C4-2B (cell line): Measurements from ENCODE around the gene KCNA5.

ENCODE experiments used
- H3K27ac ChIP-seq: fragments of 450-650 bp; 2 replicates; pipeline ENCODE4 v1.5.1; 2017
- ZFX ChIP-seq: fragments of 450-650 bp; IDR thresholded peaks from 2 replicates; pipeline ENCODE4 v1.6.1; 2017
- TF ChIP-seq, protein P1 (sequence below): fragments of 450-650 bp; conservative IDR thresholded peaks from 2 replicates; pipeline ENCODE4 v1.5.1; 2017; ENCODE audit warnings: mild to moderate bottlenecking

The KCNA5 gene

GRCh38 chr12:5071496-5071895 is 27.8 kb downstream of the KCNA5 start:
- no peak overlapping the region for H3K27ac ChIP-seq
- TF ChIP-seq ZFX: no peak
- TF ChIP-seq, protein P1, sequence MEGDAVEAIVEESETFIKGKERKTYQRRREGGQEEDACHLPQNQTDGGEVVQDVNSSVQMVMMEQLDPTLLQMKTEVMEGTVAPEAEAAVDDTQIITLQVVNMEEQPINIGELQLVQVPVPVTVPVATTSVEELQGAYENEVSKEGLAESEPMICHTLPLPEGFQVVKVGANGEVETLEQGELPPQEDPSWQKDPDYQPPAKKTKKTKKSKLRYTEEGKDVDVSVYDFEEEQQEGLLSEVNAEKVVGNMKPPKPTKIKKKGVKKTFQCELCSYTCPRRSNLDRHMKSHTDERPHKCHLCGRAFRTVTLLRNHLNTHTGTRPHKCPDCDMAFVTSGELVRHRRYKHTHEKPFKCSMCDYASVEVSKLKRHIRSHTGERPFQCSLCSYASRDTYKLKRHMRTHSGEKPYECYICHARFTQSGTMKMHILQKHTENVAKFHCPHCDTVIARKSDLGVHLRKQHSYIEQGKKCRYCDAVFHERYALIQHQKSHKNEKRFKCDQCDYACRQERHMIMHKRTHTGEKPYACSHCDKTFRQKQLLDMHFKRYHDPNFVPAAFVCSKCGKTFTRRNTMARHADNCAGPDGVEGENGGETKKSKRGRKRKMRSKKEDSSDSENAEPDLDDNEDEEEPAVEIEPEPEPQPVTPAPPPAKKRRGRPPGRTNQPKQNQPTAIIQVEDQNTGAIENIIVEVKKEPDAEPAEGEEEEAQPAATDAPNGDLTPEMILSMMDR: no peak

- H3K27ac ChIP-seq: no peak overlapping the region
- no peak for TF ChIP-seq ZFX
- TF ChIP-seq, protein P1: no peak
Observed at GRCh38 chr12:5072311-5072710, 28.6 kb downstream of the KCNA5 start.

DNA sequence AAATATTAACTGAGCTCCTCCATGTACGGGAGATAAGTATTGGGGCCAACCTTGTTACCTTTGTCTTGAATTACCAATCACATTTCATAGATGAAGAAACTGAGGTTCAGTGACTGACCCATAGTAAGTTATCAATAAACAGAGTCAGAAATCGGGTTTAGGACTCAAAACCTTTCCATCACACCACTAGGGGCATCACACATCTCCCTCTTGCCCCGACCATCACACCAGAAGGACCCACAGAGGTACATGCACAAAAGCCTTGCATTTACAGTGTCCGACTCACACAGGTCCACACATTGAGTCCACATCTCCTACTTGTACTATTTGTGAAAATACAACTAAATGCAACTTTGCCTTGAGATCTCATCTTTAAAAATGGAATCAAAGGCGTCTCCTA is 29.4 kb downstream of the KCNA5 start:
- H3K27ac ChIP-seq: no peak overlapping the region
- TF ChIP-seq, protein P1: peak; percentile 29
- no peak for TF ChIP-seq ZFX

DNA sequence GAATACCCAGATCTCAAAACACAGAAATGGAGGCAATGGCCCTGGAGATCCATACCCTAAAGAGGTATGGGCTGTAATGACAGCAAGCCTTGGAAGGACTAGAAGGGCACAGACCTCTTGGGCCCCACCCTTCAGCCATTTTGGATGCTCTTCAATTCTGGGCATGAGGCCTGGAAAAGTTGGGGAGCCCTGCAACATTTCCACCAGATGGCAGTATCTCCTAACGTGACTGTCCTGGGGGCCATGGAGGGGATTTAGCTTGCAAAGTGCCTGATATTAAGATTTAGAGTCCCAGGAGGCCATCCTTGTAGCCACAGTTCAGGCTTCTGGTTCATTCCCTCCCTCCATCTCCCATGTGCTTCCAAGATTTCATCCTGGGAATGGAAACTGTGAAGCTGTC is 30.2 kb downstream of the KCNA5 start:
- no peak overlapping the region for H3K27ac ChIP-seq
- TF ChIP-seq, protein P1: no peak
- TF ChIP-seq ZFX: no peak

GRCh38 chr12:5076761-5077160 is 33.1 kb downstream of the KCNA5 start:
- TF ChIP-seq, protein P1: no peak
- TF ChIP-seq ZFX: no peak
- no peak overlapping the region for H3K27ac ChIP-seq

DNA sequence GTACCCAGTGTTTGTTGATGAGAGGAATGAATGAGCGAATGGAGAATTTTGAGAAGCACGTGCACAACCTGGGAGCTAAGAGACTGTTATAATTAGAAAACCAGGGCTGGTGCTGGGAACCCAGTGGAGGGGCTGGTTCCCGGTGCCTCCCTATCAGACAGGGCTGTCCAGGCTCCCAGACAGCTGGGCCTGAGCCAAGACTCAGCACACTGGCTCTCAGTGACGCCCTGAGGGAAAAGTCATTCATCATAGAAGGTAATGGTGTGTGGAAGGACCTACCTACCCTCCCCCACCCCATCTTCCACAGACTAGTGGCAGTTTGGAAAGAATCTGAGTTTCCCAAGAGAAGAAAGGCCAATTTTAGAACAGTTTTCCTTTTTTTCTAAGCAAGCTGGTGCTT is 34.7 kb downstream of the KCNA5 start:
- TF ChIP-seq ZFX: no peak
- TF ChIP-seq, protein P1: no peak
- no peak overlapping the region for H3K27ac ChIP-seq

GRCh38 chr12:5081016-5081415 is 37.3 kb downstream of the KCNA5 start:
- no peak for TF ChIP-seq ZFX
- TF ChIP-seq, protein P1: no peak

More at GRCh38 chr12:5081016-5081415, 37.3 kb downstream of the KCNA5 start:
- H3K27ac ChIP-seq: no peak overlapping the region
